Gastrocnemius medialis (tissue), 4 donors: ENCODE measurements around the gene EGFL6. TPM values are rescaled to one million over a fixed set of nuclear protein-coding genes. Genes with fewer than 3 reads are reported as not detected.
"Not testable (repeated sequence)": the region's sequence is repeated elsewhere in the genome, so short reads cannot be mapped to it uniquely, and the experiment has no call there.

Source experiments
- ATAC-seq, 2 donors: fragments of 150-250 bp; one replicate each; pipeline ENCODE4 v1.9.1; 2016
- DNase-seq, 2 donors: peaks; one replicate each; pipeline ENCODE4 v3.0.0-alpha.2; 2019
- H3K27ac ChIP-seq, 4 donors: fragments of 200-600 bp; sonication (generic); 1 replicate in 1 of 4; 2 replicates in 3 of 4; pipeline ENCODE4 v1.5.1; 2016 to 2018; ENCODE audit warnings: mild to moderate bottlenecking in 2 of 4, moderate library complexity in 1 of 4
- H3K27me3 ChIP-seq, 3 donors: fragments of 200-600 bp; sonication (generic) in 2 of 3; 1 replicate in 1 of 3; 2 replicates in 2 of 3; pipeline versions ENCODE4 v1.5.1 to v1.6.0; 2016 to 2019; ENCODE audit warnings: mild to moderate bottlenecking in 1 of 3, moderate library complexity in 1 of 3
- H3K36me3 ChIP-seq, 2 donors: fragments of 200-600 bp; sonication (generic) in 1 of 2; one replicate each; pipeline ENCODE4 v1.5.1; 2017 to 2018
- H3K4me1 ChIP-seq, 2 donors: fragments of 200-600 bp; sonication (generic) in 1 of 2; one replicate each; pipeline ENCODE4 v1.5.1; 2016 to 2017; ENCODE audit warnings: mild to moderate bottlenecking in 2 of 2
- H3K4me3 ChIP-seq, 4 donors: fragments of 200-600 bp; sonication (generic) in 3 of 4; 1 replicate in 1 of 4; 2 replicates in 3 of 4; pipeline ENCODE4 v1.5.1; 2016 to 2019; ENCODE audit warnings: mild to moderate bottlenecking in 2 of 4
- H3K9me3 ChIP-seq, 3 donors: fragments of 200-600 bp; sonication (generic) in 2 of 3; 1 replicate in 1 of 3; 2 replicates in 2 of 3; pipeline ENCODE4 v1.5.1; 2016 to 2019
- CTCF ChIP-seq, 5 experiments: fragments of 450-650 bp in 3 of 5; fragments of 200-600 bp in 2 of 5; sonication (generic) in 2 of 5; IDR thresholded peaks in 4 of 5; conservative IDR thresholded peaks in 1 of 5; 1 replicate in 4 of 5; 2 replicates in 1 of 5; pipeline ENCODE4 v1.5.1; 2016 to 2019; ENCODE audit warnings: antibody characterized with exemption in 5 of 5, mild to moderate bottlenecking in 3 of 5, moderate library complexity in 3 of 5
- POLR2A ChIP-seq, 2 donors: fragments of 450-650 bp; IDR thresholded peaks; one replicate each; pipeline ENCODE4 v1.6.1; 2017; ENCODE audit warnings: antibody characterized with exemption in 2 of 2, mild to moderate bottlenecking in 2 of 2, moderate library complexity in 2 of 2
- in situ Hi-C, 4 donors: fragments of 200-750 bp; cut with MboI; loops; one replicate each; pipeline versions ENCODE4 v1.15.0 to v1.8.0; 2017; ENCODE audit warnings: low sequenced_read_pairs in 4 of 4
- intact Hi-C: fragments of 100-400 bp; cut with DNase I; formaldehyde crosslinking; loops from one replicate; pipeline ENCODE4 v1.15.1; 2023; ENCODE audit warnings: low total_unique reads
- total RNA-seq, 4 donors: library from RNA; depleted of rRNA; stranded (reverse); fragments of >200 nt; gene quantifications; one replicate each; pipeline versions ENCODE4 v1.1.0 to v1.2.3, GENCODE V29; 2016

EGFL6 gene
- total RNA-seq, 4 donors from 2014 or later: 0.09 TPM; not detected in 3

- peaks cover 0 to 4% (median 0%) of the 10 kb centered on the region in 3 donors for H3K9me3 ChIP-seq
- H3K36me3 ChIP-seq: no peaks in the 10 kb centered on the region
- intact Hi-C loops: no loop called here
- in situ Hi-C loops: loop anchor here in 2 of 4 donors (25.0 kb wide), 1 partner anchor 126 kb away; no protein-coding TSS in a partner anchor
- ATAC-seq: no peak
- no peak overlapping the region for H3K27ac ChIP-seq
- H3K27me3 ChIP-seq: peaks cover 0 to 7% (median 0%) of the 10 kb centered on the region in 3 donors
- no peak for DNase-seq
- TF ChIP-seq CTCF (IDR thresholded peaks at IDR 0.05 in 4 of 5, conservative IDR thresholded peaks at IDR 0.05 in 1 of 5) (no peak), POLR2A (IDR thresholded peaks at IDR 0.05) (no peak)
- no peaks in the 10 kb centered on the region for H3K4me1 ChIP-seq
- H3K4me3 ChIP-seq: no peak overlapping the region
Measured at GRCh38 chrX:13638021-13638420, 68.6 kb downstream of the EGFL6 start.

DNA sequence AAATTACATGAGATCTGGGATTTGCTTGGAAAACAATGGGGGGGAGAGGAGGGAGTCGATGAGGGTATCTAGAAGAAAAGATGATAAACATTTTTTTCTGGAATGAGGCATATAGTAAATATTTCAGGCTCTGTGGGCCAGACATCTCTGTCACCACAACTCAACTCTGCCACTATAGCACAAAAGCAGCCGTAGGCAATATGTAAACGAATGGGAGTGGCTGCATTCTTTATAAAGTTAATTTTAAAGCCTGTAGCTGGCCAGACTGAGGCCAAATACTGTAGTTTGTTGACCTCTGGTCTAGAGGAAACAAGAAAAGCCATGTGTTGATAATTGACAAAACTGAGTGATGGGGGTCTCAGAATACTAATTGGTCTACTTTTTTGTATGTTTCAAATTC lies 69.4 kb downstream of the EGFL6 start:
- in situ Hi-C loops (loop anchor here in 2 of 4 donors (25.0 kb wide), 1 partner anchor 127 kb away; no protein-coding TSS in a partner anchor), intact Hi-C loops (no loop called here)
- DNase-seq (no peak), ATAC-seq (no peak)
- Histone ChIP-seq H3K4me3 (no peak overlapping the region), H3K9me3 (peaks cover 0 to 4% (median 0%) of the 10 kb centered on the region in 3 donors), H3K27me3 (peaks cover 0 to 7% (median 0%) of the 10 kb centered on the region in 3 donors), H3K27ac (no peak overlapping the region), H3K4me1 (no peaks in the 10 kb centered on the region), H3K36me3 (no peaks in the 10 kb centered on the region)
- no peak for TF ChIP-seq POLR2A (IDR thresholded peaks at IDR 0.05)
- TF ChIP-seq CTCF (IDR thresholded peaks at IDR 0.05 in 4 of 5, conservative IDR thresholded peaks at IDR 0.05 in 1 of 5): no peak

GRCh38 chrX:13641684-13642083 lies 72.3 kb downstream of the EGFL6 start:
- H3K4me1 ChIP-seq, H3K27me3 ChIP-seq, intact Hi-C loops, H3K9me3 ChIP-seq, H3K36me3 ChIP-seq, H3K4me3 ChIP-seq, DNase-seq, ATAC-seq, H3K27ac ChIP-seq: not testable (repeated sequence)
- in situ Hi-C loops: loop anchor here in 3 of 4 donors (10.0 to 25.0 kb wide), 2 partner anchors 129 to 137 kb away; no protein-coding TSS in a partner anchor

GRCh38 chrX:13645464-13646153 lies 76.2 kb downstream of the EGFL6 start:
- no peak for DNase-seq
- no peaks in the 10 kb centered on the region for H3K36me3 ChIP-seq
- H3K4me3 ChIP-seq: no peak overlapping the region
- in situ Hi-C loops: loop anchor here (5.0 to 25.0 kb wide), 3 partner anchors 133 to 143 kb away; no protein-coding TSS in a partner anchor
- ATAC-seq: no peak
- no peak overlapping the region for H3K27ac ChIP-seq
- no peaks in the 10 kb centered on the region for H3K4me1 ChIP-seq
- intact Hi-C loops: loop anchor here (5.0 kb wide), 1 partner anchor 138 kb away; no protein-coding TSS in a partner anchor
- TF ChIP-seq POLR2A (IDR thresholded peaks at IDR 0.05): no peak
- no peak for TF ChIP-seq CTCF (IDR thresholded peaks at IDR 0.05 in 4 of 5, conservative IDR thresholded peaks at IDR 0.05 in 1 of 5)
- no peaks in the 10 kb centered on the region for H3K9me3 ChIP-seq
- H3K27me3 ChIP-seq: peaks cover 0 to 5% (median 0%) of the 10 kb centered on the region in 3 donors

DNA sequence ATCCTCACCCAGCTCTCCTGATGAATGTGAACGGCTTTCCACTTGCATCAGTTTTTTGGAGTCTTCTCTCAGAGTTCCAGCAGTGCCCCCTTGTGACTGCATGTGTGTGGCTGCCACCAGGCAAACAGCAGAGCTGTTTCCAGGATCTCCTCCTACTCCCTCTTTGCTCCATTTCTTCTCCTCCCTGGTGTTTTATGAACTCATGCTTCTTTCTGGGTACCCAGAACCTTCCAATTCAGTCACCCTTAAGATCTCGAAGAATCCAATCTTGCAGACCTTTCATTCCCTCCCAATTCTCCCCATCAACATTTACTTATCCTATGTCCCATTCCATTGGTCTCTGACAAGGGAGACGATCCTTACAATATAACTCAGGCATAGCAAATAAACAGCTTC lies 76.8 kb downstream of the EGFL6 start:
- Histone ChIP-seq H3K27ac (no peak overlapping the region), H3K9me3 (no peaks in the 10 kb centered on the region), H3K27me3 (peaks cover 0 to 5% (median 0%) of the 10 kb centered on the region in 3 donors), H3K4me1 (no peaks in the 10 kb centered on the region), H3K4me3 (no peak overlapping the region), H3K36me3 (no peaks in the 10 kb centered on the region)
- TF ChIP-seq POLR2A (IDR thresholded peaks at IDR 0.05) (no peak), CTCF (IDR thresholded peaks at IDR 0.05 in 4 of 5, conservative IDR thresholded peaks at IDR 0.05 in 1 of 5) (peak in 3 of 5 experiments; percentile 18 to 38 (median 22))
- DNase-seq (no peak), ATAC-seq (no peak)
- in situ Hi-C loops (loop anchor here (5.0 to 25.0 kb wide), 3 partner anchors 134 to 144 kb away; no protein-coding TSS in a partner anchor), intact Hi-C loops (loop anchor here (5.0 kb wide), 1 partner anchor 139 kb away; no protein-coding TSS in a partner anchor)
